ENCODE measurements around the gene USP22.
"Not testable (repeated sequence)": the region's sequence is repeated elsewhere in the genome, so short reads cannot be mapped to it uniquely, and the experiment has no call there.

Gene USP22

DNA sequence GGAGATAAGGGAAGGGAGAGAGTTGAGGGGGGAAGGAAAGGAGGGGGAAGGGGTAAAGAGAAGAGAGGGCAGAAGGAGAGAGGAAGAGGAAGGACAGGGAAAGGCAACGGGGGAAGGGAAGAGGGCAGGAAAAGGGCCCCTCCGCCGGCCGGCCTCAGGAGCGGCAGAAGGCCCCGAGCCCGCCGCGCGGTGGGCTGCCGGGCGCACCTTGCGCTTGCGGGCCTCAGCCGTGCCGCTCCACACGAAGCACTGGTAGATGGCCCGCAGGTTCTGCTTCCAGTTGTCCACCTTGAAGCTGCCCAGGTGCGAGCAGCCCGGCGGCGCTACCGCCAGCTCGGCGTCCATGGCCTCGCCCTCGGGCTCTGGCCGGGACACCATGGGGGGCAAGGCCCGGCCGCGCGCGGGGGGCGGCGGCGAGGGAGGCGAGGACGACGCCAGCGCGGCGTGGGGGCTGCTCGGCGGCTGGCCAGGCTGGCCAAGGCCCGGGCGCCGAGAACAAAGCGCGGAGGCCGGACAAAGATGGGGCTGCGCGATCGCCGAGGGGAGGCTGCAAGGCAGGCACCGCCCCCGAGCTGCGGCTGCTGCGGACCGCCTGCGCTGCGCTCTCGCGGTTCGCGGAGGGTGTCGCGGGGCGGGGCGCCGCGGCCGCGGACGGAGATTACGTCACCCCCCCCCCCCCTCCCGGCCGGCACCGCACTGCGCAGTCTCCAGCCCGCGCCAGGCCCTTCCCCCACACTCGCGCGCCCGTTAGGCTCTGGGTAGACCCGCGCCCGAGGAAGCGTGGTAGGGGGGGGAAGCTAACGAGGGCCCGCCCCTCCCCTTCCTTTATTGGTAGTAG is at the start of gene USP22:
Gene USP22, minus strand, starts transcription at position 554 of the 838 bp plus-strand sequence. Its CDS starts 176 bp downstream, at position 378.
- peak; percentile 92 for DNase-seq

DNA sequence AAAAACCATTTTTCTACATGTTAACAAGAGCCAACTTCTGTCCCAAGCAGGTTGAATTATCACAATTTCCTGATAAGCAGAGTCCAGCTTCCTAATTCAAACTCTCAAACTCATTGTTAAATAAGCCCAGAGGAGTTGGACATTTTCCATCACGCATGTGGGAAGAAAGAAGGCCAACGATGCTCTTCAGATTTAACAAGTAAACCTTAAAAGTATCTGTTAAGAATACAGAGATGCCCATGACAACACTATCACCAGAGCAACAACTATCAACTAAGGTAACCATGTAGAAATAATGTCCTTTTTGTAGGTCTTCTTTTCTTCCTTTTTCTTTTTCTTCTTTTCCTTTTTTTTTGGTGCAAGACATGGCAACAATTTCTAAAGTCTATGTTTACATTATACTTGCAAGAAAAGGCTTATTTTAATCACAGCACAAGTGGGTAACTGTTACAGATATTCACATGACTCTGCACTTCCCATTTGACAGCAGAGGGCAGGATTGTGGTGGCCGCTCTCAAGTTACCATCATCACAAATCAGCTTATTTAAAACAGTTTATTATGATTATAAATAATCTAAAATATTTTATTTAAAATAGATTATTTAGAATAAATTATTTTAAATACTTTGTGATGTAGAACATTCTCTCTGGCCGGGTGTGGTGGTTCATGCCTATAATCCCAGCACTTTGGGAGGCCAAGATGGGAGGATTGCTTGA is 48.2 kb upstream of the USP22 start:
- DNase-seq, result no peak

DNA sequence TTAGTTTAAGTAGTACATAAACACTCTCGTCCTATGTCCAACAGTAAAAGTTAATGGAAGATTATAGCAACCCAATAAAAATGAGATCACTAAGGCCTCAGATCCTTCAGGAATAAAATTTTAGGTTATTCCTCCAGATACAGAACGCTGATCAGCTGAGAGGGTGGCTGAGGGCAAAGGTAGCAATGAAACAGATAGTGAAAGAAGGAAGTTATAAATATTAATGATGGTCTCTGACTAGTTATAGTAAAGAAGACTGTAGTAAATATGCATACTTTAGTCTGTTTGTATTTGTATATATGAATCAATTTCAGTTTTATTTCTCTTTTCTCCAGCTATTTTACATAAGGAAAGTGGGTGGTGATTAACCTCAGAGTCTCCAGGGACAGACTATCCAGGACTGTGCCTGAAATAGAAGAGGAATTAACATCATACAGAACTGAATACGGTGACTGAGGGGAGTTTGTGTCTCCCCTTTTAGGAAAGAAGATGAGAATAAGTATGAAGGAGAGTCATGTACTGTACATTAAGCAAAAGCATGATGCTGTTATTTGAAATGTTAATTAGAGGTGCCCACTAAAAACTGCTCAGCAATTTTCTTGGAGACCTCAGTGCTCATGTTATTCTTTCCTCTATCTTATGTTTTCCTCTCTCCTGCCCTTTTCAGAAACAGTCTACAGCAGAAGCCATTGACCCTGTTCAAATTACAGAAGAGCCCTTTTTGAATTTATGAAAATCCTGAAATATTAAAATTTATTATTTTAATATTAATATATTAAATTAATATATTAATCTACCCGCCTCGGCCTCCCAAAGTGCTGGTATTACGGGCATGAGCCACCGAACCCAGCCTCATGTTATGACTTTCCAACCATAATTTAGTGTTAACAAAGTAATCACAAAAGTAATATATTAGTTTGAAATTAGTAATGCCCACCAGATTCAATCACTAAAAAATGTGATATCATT is 47.4 kb upstream of the USP22 start:
- no peak for DNase-seq

DNA sequence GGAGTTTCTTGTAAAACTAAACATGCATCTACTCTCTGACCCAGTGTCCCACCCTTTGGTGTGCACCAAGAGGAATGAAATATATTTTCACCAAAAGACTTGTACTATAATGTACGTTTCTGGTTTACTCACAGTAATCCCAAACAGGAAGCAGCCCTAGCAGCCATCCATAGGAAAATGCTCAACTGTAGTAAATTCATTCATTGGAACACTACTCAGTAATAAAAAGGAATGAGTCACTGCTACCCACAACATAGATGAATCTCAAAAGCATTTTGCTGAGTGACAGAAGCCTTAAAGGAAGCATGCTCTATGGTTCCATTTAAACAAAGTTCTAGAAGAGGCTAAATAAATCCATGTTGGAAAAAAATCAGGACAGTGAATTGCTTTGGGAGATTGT is 46.3 kb upstream of the USP22 start:
- DNase-seq, result no peak

DNA sequence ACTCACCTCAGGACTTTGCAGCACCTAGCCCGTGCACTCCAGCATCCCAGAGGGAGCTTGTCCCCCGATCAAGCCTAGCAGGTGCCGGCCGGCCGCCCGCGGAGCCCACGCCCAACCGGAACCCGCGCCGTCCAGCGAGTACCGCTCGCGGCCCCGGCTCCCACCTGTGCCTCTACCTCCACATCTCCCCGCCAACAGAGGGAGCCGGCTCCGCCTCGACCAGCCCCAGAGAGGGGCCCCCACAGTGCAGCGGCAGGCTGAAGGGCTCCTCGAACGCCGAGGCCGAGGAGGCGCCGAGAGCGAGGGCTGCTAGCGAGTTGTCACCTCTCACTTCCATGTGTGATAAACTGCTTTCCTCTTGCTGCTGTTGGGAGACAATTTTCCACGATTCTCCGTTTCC is 42.9 kb upstream of the USP22 start:
- no peak for DNase-seq

DNA sequence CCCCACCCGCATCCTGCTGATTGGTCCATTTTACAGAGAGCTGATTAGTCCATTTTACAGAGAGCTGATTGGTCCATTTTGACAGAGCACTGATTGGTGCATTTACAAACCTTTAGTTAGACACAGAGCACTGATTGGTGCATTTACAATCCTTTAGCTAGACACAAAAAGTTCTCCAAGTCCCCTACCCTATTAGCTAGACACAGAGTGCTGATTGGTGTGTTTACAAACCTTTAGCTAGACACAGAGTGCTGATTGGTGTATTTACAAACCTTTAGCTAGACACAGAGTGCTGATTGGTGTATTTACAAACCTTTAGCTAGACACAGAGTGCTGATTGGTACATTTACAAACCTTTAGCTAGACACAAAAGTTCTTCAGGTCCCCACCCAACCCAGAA is 42.5 kb upstream of the USP22 start:
- DNase-seq, result not testable (repeated sequence)

DNA sequence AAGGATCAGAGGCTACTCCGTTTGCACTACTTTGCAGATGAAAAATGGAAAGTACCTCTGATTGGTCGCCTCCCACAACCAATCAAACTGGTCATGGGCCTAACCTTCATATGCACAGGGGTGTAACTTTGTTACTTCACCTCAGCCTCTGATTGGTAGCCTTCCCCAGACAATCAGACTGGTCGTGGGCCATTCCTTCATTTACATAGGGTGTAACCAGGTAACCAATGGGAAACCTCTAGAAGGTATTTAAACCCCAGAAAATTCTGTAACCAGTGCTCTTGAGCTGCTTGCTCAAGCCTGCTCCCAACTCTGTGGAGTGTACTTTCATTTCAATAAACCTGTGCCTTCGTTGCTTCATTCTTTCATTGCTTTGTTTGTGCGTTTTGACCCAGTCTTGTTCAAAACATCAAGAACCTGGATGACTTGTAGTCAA is 39.2 kb upstream of the USP22 start:
- DNase-seq, result no peak

DNA sequence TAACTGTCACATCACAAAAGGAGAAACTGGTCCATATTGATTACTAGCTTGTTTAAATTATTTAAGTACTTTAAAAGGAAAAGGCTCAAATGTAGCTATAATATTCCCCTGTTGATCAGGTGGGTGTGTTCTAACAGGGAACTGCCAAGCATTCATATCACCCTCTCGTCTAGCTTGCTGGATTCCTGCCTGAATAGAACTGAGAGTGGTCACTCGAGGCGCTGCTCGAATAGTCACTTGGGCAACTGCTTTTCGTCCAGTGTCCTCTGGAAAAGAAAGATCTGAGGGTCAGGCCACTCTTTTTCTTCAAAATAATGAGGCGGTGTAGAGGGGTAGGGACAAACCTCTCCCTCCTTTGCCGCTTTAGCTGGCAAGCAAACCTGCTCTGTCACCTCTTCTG is 36.4 kb upstream of the USP22 start:
- DNase-seq, result no peak

DNA sequence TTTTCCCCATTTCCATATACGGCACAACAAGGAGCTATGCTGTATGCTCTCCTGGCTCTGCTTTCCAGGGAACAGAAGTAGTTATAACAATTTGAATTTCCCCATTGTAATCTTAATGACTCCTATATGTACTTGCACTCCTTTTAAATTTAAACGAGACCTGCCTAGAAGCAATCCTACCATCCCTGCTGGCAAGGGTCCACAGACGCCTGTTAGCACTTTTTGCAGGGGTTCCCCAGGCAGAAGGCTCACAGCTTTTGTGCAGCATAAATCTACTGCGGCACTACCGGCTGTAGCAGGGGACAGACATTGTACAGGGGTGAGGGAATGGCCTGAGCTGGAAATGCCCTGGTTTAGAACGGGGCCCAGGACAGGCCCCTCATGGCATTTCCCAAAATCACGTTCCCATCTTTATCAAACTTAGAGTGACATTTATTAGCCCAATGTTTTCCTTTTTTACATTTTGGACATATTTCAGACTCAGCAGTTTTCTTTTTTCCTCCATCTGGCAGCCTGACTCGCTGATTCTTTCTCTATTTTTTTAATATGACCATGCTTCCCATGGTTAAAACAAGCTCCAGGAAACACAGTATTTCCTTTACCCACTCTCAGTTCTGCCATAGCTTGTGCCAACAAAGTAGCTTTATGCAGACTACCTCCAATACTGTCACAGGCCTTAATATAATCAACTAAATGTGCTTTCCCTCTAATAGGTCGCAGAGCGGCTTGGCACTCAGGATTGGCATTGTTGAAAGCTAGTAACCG is 35.4 kb upstream of the USP22 start:
- no peak for DNase-seq

DNA sequence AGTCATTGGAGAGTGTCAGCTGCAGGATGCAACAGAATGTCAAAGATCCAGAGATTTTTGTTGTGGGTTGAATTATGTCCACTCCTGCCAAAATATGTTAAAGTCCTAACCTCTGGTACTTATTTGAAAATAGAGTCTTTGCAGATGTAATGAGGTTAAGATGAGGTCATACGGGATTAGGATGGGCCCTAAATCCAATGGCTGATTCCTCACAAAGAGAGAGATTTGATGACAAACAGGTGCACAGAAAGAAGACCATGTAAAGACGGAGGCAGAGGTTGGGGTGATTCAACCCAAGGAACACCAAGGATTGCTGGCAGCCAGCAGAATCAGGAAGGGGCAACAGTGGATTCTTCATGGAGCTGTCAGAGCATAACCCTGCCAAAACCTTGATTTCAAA is 34.5 kb upstream of the USP22 start:
- no peak for DNase-seq

DNA sequence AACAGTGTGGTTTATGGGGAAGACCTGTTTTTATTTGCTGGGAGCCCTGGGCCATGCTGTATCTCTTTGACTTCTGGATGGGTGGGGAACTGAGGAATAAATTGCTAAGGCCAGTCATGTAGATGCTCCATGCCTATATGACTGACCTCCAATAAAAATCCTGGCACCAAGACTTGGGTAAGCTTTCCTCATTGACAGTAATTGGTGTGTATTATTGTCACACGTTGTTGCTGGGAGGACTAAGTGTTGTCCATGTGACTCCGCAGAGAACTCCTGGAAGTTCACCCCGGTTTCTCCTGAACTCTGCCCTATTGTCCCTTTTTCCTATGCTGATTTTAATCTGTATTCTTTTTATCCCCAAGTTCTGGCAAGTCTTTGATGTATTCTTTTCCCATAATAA is 33.4 kb upstream of the USP22 start:
- no peak for DNase-seq

DNA sequence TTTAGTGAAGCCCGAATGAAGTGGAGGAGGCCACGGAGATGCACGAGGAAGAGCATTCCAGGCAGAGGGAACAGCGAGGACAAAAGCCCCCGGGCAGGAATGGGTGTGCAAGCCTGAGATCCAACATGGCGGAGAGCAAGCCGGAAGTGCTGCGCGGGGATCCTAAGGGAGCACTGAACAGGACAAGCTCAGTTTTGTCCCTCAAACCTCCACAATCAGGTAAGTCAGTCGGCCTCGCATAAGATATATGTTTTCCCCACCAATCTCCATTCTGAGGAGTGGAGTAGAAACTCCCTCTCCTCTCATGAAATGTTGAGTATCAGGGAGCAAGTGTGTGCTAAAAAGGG is 32.9 kb upstream of the USP22 start:
- DNase-seq, result no peak

DNA sequence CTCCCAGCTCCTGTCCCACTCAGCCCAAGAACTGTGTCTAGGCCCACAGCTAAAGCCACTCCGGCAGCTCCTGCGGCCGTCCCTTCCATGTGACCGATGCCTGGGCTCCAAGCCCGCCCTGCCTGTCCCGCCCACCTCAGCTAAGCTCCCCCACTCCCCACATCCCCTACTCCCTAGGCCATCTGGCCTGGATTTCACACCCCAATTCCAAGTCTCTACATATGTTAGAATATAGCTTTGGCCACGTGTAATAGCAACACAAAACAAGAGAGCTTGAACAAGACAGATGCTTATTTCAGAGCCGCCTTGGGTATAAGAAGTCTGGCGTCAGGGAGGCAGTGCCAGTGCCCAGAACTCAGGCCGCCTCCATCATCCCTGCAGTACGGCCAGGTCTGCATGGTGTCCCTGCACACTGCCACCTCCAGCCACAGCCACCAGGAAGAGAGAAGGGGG is 30.0 kb upstream of the USP22 start:
- no peak for DNase-seq

DNA sequence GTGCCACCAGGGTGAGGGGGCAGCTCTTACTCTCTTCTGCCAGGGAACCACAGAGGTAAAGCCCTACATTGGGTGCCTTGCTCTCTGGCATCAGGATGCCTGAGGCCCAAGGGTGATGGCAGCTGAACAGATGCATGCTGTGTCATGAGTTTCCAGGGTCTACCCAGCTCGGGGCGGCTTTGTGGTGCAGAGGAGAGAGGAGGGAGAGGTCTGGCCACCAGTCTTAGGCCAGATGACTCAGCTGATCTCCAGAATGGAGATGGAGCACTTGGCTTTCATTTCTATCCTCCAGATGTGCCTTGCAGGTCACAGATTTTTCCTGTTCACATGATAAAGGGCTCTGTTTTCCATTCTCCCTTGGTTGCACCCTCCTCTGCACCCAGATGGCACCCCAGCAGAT is 23.6 kb upstream of the USP22 start:
- no peak for DNase-seq

DNA sequence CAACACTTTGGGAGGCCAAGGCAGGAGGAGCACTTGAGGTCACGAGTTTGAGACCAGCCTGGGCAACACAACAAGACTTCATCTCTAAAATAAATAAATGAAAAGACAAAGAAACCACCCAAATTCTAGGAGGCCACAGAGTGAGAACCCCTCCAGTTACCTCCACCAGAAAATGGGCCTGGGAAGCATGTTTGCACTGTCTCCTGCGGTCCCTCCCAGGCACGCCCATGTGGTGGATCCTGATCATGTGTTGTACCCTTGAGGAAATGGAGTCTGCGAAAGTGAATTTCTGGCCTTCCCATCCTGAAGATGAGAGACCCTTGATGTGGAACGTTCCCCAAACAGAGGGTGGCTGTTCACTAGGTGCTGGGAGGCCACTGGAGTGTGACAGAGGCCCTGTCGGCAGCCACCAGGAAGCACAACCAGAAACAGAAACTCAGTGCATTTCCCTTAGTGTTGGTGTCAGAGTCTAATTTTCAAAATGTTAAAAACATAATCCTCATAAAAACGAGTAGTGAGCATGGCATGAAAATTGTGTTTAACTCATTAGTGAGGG is 19.2 kb upstream of the USP22 start:
- no peak for DNase-seq

DNA sequence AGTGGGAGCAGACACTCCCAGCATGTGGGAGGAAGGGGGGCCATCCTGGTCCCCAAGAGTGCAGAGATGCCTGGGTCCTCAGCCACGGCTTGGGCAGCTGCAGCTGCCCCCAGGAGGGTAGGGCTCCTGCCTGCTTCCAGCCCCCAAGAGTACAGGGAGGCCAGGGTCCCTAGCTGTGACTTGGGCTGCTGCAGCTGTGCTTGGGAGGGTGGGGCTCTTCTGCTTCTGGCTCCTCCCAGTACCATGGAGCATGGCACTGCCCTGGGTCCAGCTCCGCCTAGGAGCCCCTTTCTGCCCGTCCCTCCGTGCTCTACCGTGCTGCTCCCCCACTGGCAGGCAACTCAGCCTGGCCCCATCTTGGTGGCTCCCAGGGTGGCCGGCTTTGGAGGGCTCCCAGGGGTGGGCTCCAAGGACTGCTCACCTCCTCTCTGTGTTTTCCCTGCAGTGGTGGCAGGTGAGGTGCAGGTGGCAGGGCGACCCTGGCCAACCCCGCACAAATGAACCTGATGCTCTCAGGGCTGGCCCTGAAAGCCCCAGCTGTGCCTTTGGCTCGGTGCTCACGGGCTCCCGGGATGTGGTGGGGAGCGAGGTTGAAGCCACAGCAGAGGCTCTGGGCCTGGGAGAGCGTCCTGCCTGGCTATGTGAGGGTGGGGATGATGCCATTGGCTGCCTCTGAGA is 18.5 kb upstream of the USP22 start:
- DNase-seq, result no peak

DNA sequence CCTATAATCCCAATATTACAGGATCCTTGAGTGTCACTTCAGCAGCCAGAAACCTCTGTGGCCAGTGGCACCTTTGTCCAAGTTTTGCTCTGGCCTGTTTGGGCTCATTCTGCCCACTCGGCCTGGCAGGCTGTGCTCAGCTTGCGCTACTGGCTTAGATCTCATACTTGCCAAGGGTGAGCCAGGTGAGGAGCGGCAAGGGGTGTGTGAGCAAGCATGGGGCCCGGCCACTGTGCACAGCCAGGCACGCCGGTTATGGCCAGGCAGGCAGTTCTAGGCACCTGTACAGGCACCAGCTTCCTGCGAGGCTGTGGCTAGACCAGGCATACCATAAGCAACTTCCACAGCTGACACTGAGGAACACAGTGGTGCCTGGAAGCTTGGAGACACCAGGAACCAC is 16.9 kb upstream of the USP22 start:
- no peak for DNase-seq

DNA sequence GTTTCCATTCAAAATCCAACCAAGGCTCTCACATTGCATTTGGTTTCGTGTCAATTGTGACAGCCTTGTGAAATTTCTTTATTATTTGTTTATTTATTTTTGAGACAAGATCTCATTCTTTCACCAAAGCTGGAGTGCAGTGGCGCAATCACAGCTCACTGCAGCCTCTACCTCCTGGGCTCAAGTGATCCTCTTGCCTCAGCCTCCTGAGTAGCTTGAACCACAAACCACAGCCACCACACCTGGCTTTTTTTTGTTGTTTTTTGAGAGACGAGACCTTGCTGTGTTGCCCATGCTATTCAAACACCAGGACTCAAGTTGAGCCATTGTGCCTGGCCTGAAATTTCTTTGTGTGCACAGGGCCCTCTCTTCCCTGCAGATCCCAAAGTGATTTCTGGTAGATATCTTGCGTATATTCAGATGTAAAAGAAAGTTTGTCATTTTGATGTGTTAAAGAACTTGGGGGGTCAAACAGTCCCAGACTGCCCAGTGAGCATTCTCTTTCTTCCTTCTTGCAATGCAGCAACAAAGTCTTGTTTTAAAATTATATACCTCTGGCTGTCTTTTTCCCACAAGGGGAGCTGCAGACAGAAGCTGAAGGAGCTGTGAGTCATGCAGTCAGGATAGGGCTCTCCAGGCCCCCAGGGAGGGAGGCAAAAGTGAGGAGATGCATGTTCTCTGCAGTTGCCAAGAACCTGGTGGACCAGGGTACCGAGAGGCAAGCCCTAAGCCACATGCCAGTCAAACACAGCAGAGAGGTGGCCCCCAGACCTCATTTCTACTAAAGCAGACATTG is 15.5 kb upstream of the USP22 start:
- no peak for DNase-seq

DNA sequence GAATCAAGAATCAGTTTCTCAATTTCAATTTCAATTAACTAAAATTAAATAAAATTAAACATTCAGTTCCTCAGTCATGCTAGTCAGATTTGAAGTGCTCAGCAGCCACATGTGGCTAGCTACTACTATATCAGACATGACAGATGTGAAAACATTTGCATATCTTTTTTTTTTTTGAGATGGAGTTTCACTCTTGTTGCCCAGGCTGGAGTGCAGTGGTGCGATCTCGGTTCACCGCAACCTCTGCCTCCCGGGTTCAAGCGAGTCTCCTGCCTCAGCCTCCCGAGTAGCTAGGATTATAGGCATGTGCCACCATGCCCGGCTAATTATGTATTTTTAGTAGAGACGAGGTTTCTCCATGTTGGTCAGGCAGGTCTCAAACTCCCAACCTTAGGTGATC is 10.2 kb upstream of the USP22 start:
- DNase-seq, result not testable (repeated sequence)

DNA sequence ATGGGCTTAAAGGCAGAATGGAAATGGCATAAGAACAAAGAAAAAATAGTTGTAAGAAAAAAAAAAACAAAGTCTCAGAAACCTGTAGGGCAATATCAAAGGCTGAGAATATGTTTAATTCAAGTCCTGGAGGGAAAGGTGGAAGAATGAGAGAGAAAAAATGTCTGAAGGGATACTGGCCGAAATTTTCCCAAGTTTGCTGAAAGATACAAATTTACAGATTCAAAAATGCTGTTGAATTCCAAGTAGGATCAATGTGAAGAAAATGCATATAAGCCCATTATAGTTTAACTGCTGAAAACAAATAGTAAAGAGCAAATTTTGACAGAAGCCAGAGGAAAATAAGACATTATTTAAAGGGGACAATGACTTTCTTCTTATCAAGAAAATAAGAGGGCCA is 6.6 kb upstream of the USP22 start:
- no peak for DNase-seq

DNA sequence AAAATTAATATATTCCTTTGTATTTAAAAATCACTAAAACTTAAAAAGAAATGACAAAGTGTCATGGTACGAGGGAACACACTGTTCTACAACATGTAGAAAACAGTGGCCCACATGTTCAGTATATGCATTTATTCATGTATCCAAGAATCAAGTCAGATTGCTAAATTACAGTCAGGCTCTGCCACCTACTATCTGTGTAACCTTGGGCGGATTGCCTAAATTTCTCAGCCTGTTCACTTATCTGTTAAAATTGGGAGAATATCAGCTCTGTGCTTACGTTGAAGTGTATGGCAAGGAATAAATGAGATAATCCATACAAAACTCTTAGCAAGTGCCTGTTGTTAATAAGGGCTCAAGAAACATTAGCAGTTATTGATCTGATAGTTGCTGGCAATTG is 3.4 kb upstream of the USP22 start:
- no peak for DNase-seq
